HCT116 (cell line): Measurements from ENCODE around the gene LRRC32. TPM values are rescaled to one million over a fixed set of nuclear protein-coding genes. Genes with fewer than 3 reads are reported as not detected.

Source experiments
- ATAC-seq: fragments of 200-7000 bp; cut with Tn5 transposase; 2 replicates; pipeline ENCODE4 v1.9.1; 2020; ENCODE audit warnings: mild to moderate bottlenecking, moderate library complexity
- BruUV-seq: library from RNA; stranded (reverse); fragments of 400-500 nt; replicated peaks from 2 replicates; lab custom pipeline; 2021; lab: Mats Ljungman, UMichigan
- CTCF ChIA-PET: fragments of 300-600 bp; sonication (Branson Sonifier 250); formaldehyde crosslinking; loops from one replicate; lab custom pipeline; 2021; ENCODE audit warnings: antibody characterized with exemption; lab: Charles Lee
- POLR2A ChIA-PET: fragments of 300-600, 350-600 bp; sonication (Branson Sonifier 250); formaldehyde crosslinking; loops from one replicate; lab custom pipeline; 2021; ENCODE audit warnings: antibody characterized with exemption; lab: Charles Lee
- RAD21 ChIA-PET, 2 experiments: fragments of 300-600 bp; sonication (Branson Sonifier 250); formaldehyde crosslinking; loops; one replicate each; lab custom pipeline; 2023; ENCODE audit warnings: low total read pairs in 2 of 2; ENCODE audit not compliant: uncharacterized antibody in 2 of 2, unreplicated experiment in 2 of 2, low non-redundant PET in 1 of 2; lab: Charles Lee
- DNase-seq: peaks from one replicate; pipeline ENCODE4 v3.0.0-alpha.2; 2010; ENCODE audit warnings: low read depth, low spot score
- H2AFZ ChIP-seq: fragments of 200-600 bp; shearing (Covaris generic), sonication (generic); 2 replicates; pipeline ENCODE4 v1.6.1; 2017; ENCODE audit warnings: low read depth, mixed run types, mixed read lengths, antibody characterized with exemption, low read length; ENCODE audit not compliant: poor library complexity, severe bottlenecking
- H3K27ac ChIP-seq: 2 replicates; pipeline ENCODE4 v1.5.1; 2012; ENCODE audit warnings: low read depth, low read length
- H3K27me3 ChIP-seq: fragments of 200-600 bp; sonication (generic); 2 replicates; pipeline ENCODE4 v1.6.1; 2016; ENCODE audit warnings: mixed run types, low read length, mixed read lengths; ENCODE audit not compliant: insufficient read depth
- H3K36me3 ChIP-seq, 2 experiments: fragments of 200-500 bp in 1 of 2; fragments of 200-600 bp in 1 of 2; sonication (Bioruptor generic) in 1 of 2; sonication (generic) in 1 of 2; 2 replicates each; pipeline versions ENCODE4 v1.5.1 to v1.6.1; 2014 to 2016; ENCODE audit warnings: low read length in 2 of 2, inconsistent platforms in 1 of 2, mixed read lengths in 1 of 2, mixed run types in 1 of 2; ENCODE audit not compliant: insufficient read depth in 2 of 2, control insufficient read depth in 1 of 2
- H3K4me1 ChIP-seq, 2 experiments: fragments of 200-600 bp in 1 of 2; sonication (generic) in 1 of 2; 2 replicates each; pipeline versions ENCODE4 v1.5.1 to v1.6.1; 2012 to 2017; ENCODE audit warnings: low read length in 2 of 2, inconsistent platforms in 1 of 2, mild to moderate bottlenecking in 1 of 2, mixed read lengths in 1 of 2, mixed run types in 1 of 2, moderate library complexity in 1 of 2; ENCODE audit not compliant: insufficient read depth in 2 of 2, control insufficient read depth in 1 of 2
- H3K4me2 ChIP-seq: fragments of 200-600 bp; sonication (generic); 2 replicates; pipeline ENCODE4 v1.6.1; 2017; ENCODE audit warnings: mixed run types, low read length, mixed read lengths
- H3K4me3 ChIP-seq, 2 experiments: fragments of 200-600 bp in 1 of 2; sonication (generic) in 1 of 2; replicated peaks in 1 of 2; 2 replicates each; pipeline ENCODE4 v1.5.1; 2011 to 2016; ENCODE audit warnings: low read length in 2 of 2, control low read depth in 1 of 2, low read depth in 1 of 2, mild to moderate bottlenecking in 1 of 2, mixed read lengths in 1 of 2, mixed run types in 1 of 2
- H3K79me2 ChIP-seq: fragments of 200-600 bp; sonication (generic); 2 replicates; pipeline ENCODE4 v1.6.1; 2017; ENCODE audit warnings: mild to moderate bottlenecking, mixed run types, low read length, moderate library complexity, mixed read lengths; ENCODE audit not compliant: insufficient read depth
- H3K9ac ChIP-seq: fragments of 200-600 bp; sonication (generic); 2 replicates; pipeline ENCODE4 v1.6.1; 2016; ENCODE audit warnings: low read length, mixed read lengths
- H3K9me2 ChIP-seq: fragments of 200-600 bp; sonication (generic), shearing (Covaris generic); 2 replicates; pipeline ENCODE4 v1.6.1; 2017; ENCODE audit warnings: mixed run types, mild to moderate bottlenecking, moderate library complexity; ENCODE audit not compliant: insufficient read depth
- H3K9me3 ChIP-seq, 2 experiments: fragments of 200-500 bp in 1 of 2; fragments of 200-600 bp in 1 of 2; sonication (Bioruptor generic) in 1 of 2; sonication (generic) in 1 of 2; 2 replicates each; pipeline ENCODE4 v1.6.1; 2014 to 2017; ENCODE audit warnings: low read length in 2 of 2, mixed read lengths in 2 of 2, inconsistent platforms in 1 of 2, low read depth in 1 of 2, mild to moderate bottlenecking in 1 of 2, mixed run types in 1 of 2, moderate library complexity in 1 of 2; ENCODE audit not compliant: control insufficient read depth in 1 of 2, insufficient read depth in 1 of 2
- H4K20me1 ChIP-seq: fragments of 200-600 bp; sonication (generic), shearing (Covaris generic); 2 replicates; pipeline ENCODE4 v1.6.1; 2017; ENCODE audit warnings: mixed run types, mild to moderate bottlenecking, moderate library complexity; ENCODE audit not compliant: insufficient read depth
- ATF3 ChIP-seq: IDR thresholded peaks from 2 replicates; pipeline ENCODE4 v1.6.1; 2012
- CBX3 ChIP-seq: IDR thresholded peaks from 2 replicates; pipeline ENCODE4 v1.6.1; 2012; ENCODE audit warnings: low read depth
- ELF1 ChIP-seq: IDR thresholded peaks from 2 replicates; pipeline ENCODE4 v1.6.1; 2012; ENCODE audit warnings: low read depth, borderline replicate concordance
- EZH2 ChIP-seq: fragments of 200-600 bp; sonication (generic); IDR thresholded peaks from 2 replicates; pipeline ENCODE4 v1.6.1; 2017; ENCODE audit warnings: antibody characterized with exemption, mixed run types
- REST ChIP-seq: IDR thresholded peaks from 2 replicates; pipeline ENCODE4 v1.6.1; 2012; ENCODE audit warnings: low read depth
- SIN3A ChIP-seq: IDR thresholded peaks from 2 replicates; pipeline ENCODE4 v1.6.1; 2012; ENCODE audit warnings: low read depth
- SRF ChIP-seq: IDR thresholded peaks from 2 replicates; pipeline ENCODE4 v1.6.1; 2012; ENCODE audit warnings: low read depth
- ZNF274 ChIP-seq: fragments of 200-500 bp; sonication (Bioruptor generic); IDR thresholded peaks from 2 replicates; pipeline ENCODE4 v1.6.1; 2014; ENCODE audit warnings: mild to moderate bottlenecking, low read depth, low read length, inconsistent platforms
- intact Hi-C: fragments of 100-400 bp; cut with micrococcal nuclease; formaldehyde crosslinking; loops from 2 replicates; pipeline ENCODE4 v1.10.0; 2022
- total RNA-seq: library from RNA; stranded (reverse); gene quantifications from one replicate; pipeline ENCODE4 v1.2.1, GENCODE V29; 2021; ENCODE audit not compliant: unreplicated experiment

LRRC32 gene
- total RNA-seq, 1 experiment from 2014 or later: 0.54 TPM

GRCh38 chr11:76688146-76688545, 17.6 kb upstream of the LRRC32 start:
- no TSS peak for BruUV-seq
- H3K36me3 ChIP-seq: no peaks in the 10 kb centered on the region
- no peak for DNase-seq
- intact Hi-C loops: loop anchor here (10.0 kb wide), 1 partner anchor 363 kb away; no protein-coding TSS in a partner anchor
- no peaks in the 10 kb centered on the region for H3K79me2 ChIP-seq
- H3K9me2 ChIP-seq: no peaks in the 10 kb centered on the region
- no peak overlapping the region for H3K27ac ChIP-seq
- H3K4me3 ChIP-seq: no peak overlapping the region
- TF ChIP-seq EZH2: no peak
- no peak for TF ChIP-seq SRF
- no peak for TF ChIP-seq ELF1
- no peak for TF ChIP-seq CBX3
- no peak for TF ChIP-seq ATF3
- TF ChIP-seq REST: no peak
- TF ChIP-seq SIN3A: no peak
- TF ChIP-seq ZNF274: no peak
- POLR2A ChIA-PET: no interaction called here
- H3K4me1 ChIP-seq: peaks cover 0 to 11% of the 10 kb centered on the region in 2 experiments; a peak in 1 of 4 replicates
- no peak overlapping the region for H3K9ac ChIP-seq
- no peaks in the 10 kb centered on the region for H3K9me3 ChIP-seq
- no peaks in the 10 kb centered on the region for H4K20me1 ChIP-seq
- RAD21 ChIA-PET: no interaction called here
- H3K4me2 ChIP-seq: no peak overlapping the region
- H2AFZ ChIP-seq: no peak overlapping the region
- no peak for ATAC-seq
- CTCF ChIA-PET: no interaction called here
- no peaks in the 10 kb centered on the region for H3K27me3 ChIP-seq
